Activated CD4-positive, alpha-beta T cell treated with anti-CD3 and anti-CD28 coated beads for 1 hour (primary cell): Measurements from ENCODE around the gene TLCD2.
"Not testable (repeated sequence)": the region's sequence is repeated elsewhere in the genome, so short reads cannot be mapped to it uniquely, and the experiment has no call there.

Experiments used
- DNase-seq: peaks from one replicate; pipeline ENCODE4 v3.0.0-alpha.2; 2020

The TLCD2 gene

GRCh38 chr17:1683459-1683858 lies 26.7 kb downstream of the TLCD2 start:
- no peak for DNase-seq

GRCh38 chr17:1676401-1676800 lies 33.8 kb downstream of the TLCD2 start:
- no peak for DNase-seq

GRCh38 chr17:1673041-1673785 lies 37.0 kb downstream of the TLCD2 start:
- no peak for DNase-seq

- not testable (repeated sequence) for DNase-seq
Measured at GRCh38 chr17:1663934-1664333, 46.2 kb downstream of the TLCD2 start.

GRCh38 chr17:1661045-1661444 lies 49.1 kb downstream of the TLCD2 start:
- no peak for DNase-seq

- no peak for DNase-seq
Measured at GRCh38 chr17:1658100-1658499, 52.1 kb downstream of the TLCD2 start.

- no peak for DNase-seq
Measured at GRCh38 chr17:1653735-1654134, 56.4 kb downstream of the TLCD2 start.

GRCh38 chr17:1652794-1653193 lies 57.4 kb downstream of the TLCD2 start:
- not testable (repeated sequence) for DNase-seq
